ENCODE measurements around the gene SCP2. TPM values are rescaled to one million over a fixed set of nuclear protein-coding genes. Genes with fewer than 3 reads are reported as not detected.

SCP2 gene
- total RNA-seq, 1 experiment from 2014 or later = 73.2 TPM

GRCh38 chr1:52919723-52920483 lies 7.2 kb upstream of the SCP2 start:
- POLR2A ChIA-PET (ENCODE audit: low non-redundant PET) = no interaction called here

GRCh38 chr1:52920791-52921291 lies 6.2 kb upstream of the SCP2 start:
- no peak overlapping the region for H3K27ac ChIP-seq (ENCODE audit: low read depth, low read length, poor library complexity, severe bottlenecking)
- H3K36me3 ChIP-seq (ENCODE audit: insufficient read depth, low read length, poor library complexity, severe bottlenecking) = no peaks in the 10 kb centered on the region
- no TSS peak for BruUV-seq (replicated peaks)
- TF ChIP-seq CTCF (conservative IDR thresholded peaks at IDR 0.05; ENCODE audit: low read depth, low read length) = no peak
- TF ChIP-seq EZH2 (IDR thresholded peaks at IDR 0.05; ENCODE audit: borderline replicate concordance, low read depth, low read length, poor library complexity, severe bottlenecking) = no peak
- intact Hi-C loops (cut with micrococcal nuclease; ENCODE audit: unreplicated experiment) = no loop called here
- peaks cover 15% of the 10 kb centered on the region for H3K4me1 ChIP-seq (ENCODE audit: insufficient read depth, low read length, poor library complexity, severe bottlenecking)
- H3K27me3 ChIP-seq (replicated peaks; ENCODE audit: insufficient read depth, low read depth, low read length, poor library complexity) = no peaks in the 10 kb centered on the region
- ChIA-PET CTCF (no interaction called here), POLR2A (ENCODE audit: low non-redundant PET) (no interaction called here)
- H3K4me3 ChIP-seq (ENCODE audit: low read depth, low read length, poor library complexity, severe bottlenecking) = peak overlapping the region; percentile 45
- no peaks in the 10 kb centered on the region for H3K9me3 ChIP-seq (ENCODE audit: low read depth, low read length, poor library complexity, severe bottlenecking)
- no peak for DNase-seq (ENCODE audit: low spot score)

More at GRCh38 chr1:52919723-52920483, 7.2 kb upstream of the SCP2 start:
- CTCF ChIA-PET = no interaction called here
- Histone ChIP-seq H3K4me1 (ENCODE audit: insufficient read depth, low read length, poor library complexity, severe bottlenecking) (peaks cover 15% of the 10 kb centered on the region), H3K27ac (ENCODE audit: low read depth, low read length, poor library complexity, severe bottlenecking) (no peak overlapping the region), H3K4me3 (ENCODE audit: low read depth, low read length, poor library complexity, severe bottlenecking) (no peak overlapping the region), H3K36me3 (ENCODE audit: insufficient read depth, low read length, poor library complexity, severe bottlenecking) (no peaks in the 10 kb centered on the region), H3K9me3 (ENCODE audit: low read depth, low read length, poor library complexity, severe bottlenecking) (no peaks in the 10 kb centered on the region), H3K27me3 (replicated peaks; ENCODE audit: insufficient read depth, low read depth, low read length, poor library complexity) (no peaks in the 10 kb centered on the region)
- DNase-seq (ENCODE audit: low spot score) = no peak
- TF ChIP-seq EZH2 (IDR thresholded peaks at IDR 0.05; ENCODE audit: borderline replicate concordance, low read depth, low read length, poor library complexity, severe bottlenecking) (no peak), CTCF (conservative IDR thresholded peaks at IDR 0.05; ENCODE audit: low read depth, low read length) (no peak)
- no TSS peak for BruUV-seq (replicated peaks)
- intact Hi-C loops (cut with micrococcal nuclease; ENCODE audit: unreplicated experiment) = no loop called here

- DNase-seq (ENCODE audit: low spot score) = no peak
- Histone ChIP-seq H3K27me3 (replicated peaks; ENCODE audit: insufficient read depth, low read depth, low read length, poor library complexity) (no peaks in the 10 kb centered on the region), H3K4me1 (ENCODE audit: insufficient read depth, low read length, poor library complexity, severe bottlenecking) (peaks cover 8% of the 10 kb centered on the region), H3K27ac (ENCODE audit: low read depth, low read length, poor library complexity, severe bottlenecking) (no peak overlapping the region), H3K9me3 (ENCODE audit: low read depth, low read length, poor library complexity, severe bottlenecking) (no peaks in the 10 kb centered on the region), H3K4me3 (ENCODE audit: low read depth, low read length, poor library complexity, severe bottlenecking) (no peak overlapping the region), H3K36me3 (ENCODE audit: insufficient read depth, low read length, poor library complexity, severe bottlenecking) (no peaks in the 10 kb centered on the region)
- intact Hi-C loops (cut with micrococcal nuclease; ENCODE audit: unreplicated experiment) = no loop called here
- POLR2A ChIA-PET (ENCODE audit: low non-redundant PET) = interaction anchor here (0.7 kb wide), 1 partner anchor 10 kb away, joined by 3 read pairs; no protein-coding TSS in a partner anchor
- CTCF ChIA-PET = no interaction called here
- no peak for TF ChIP-seq EZH2 (IDR thresholded peaks at IDR 0.05; ENCODE audit: borderline replicate concordance, low read depth, low read length, poor library complexity, severe bottlenecking)
- no peak for TF ChIP-seq CTCF (conservative IDR thresholded peaks at IDR 0.05; ENCODE audit: low read depth, low read length)
- no TSS peak for BruUV-seq (replicated peaks)
These were observed 1.5 kb upstream of the SCP2 start for GRCh38 chr1:52925571-52926005.

Data from A673 (cell line).